ENCODE measurements around the gene TTN.

DNA sequence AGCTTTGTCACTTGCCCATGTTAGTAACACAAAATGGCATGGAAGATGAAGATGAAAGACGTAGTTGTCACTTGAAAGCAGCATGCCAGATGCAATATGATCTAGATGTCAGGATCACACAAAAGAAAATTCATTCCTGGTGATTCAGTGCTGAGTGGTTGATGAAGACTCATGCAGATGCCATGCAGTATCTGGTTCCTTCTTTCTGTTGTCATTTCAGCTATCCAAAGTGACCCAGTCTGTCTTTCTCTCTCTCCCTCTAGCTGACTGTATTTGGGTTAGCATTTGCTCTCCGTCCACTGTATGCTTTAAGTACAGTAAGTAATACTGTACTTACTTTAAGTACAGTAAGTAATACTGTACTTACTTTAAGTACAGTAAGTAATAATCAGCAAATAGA is 50.4 kb downstream of the TTN start:
- TF ChIP-seq, protein P1, sequence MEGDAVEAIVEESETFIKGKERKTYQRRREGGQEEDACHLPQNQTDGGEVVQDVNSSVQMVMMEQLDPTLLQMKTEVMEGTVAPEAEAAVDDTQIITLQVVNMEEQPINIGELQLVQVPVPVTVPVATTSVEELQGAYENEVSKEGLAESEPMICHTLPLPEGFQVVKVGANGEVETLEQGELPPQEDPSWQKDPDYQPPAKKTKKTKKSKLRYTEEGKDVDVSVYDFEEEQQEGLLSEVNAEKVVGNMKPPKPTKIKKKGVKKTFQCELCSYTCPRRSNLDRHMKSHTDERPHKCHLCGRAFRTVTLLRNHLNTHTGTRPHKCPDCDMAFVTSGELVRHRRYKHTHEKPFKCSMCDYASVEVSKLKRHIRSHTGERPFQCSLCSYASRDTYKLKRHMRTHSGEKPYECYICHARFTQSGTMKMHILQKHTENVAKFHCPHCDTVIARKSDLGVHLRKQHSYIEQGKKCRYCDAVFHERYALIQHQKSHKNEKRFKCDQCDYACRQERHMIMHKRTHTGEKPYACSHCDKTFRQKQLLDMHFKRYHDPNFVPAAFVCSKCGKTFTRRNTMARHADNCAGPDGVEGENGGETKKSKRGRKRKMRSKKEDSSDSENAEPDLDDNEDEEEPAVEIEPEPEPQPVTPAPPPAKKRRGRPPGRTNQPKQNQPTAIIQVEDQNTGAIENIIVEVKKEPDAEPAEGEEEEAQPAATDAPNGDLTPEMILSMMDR (IDR thresholded peaks at IDR 0.05), result no peak
- no peak for TF ChIP-seq POLR2A (IDR thresholded peaks at IDR 0.05)

All from uterus (tissue), 2 donors.